Karpas-422 (cell line): Measurements from ENCODE around the gene B4GALT2. TPM values are rescaled to one million over a fixed set of nuclear protein-coding genes. Genes with fewer than 3 reads are reported as not detected.
A peak's percentile ranks its signal among the peaks of the same experiment; 100 is the strongest.

ENCODE experiments used
- DNase-seq: peaks from one replicate; pipeline ENCODE4 v3.0.0-alpha.2; 2015
- H2AFZ ChIP-seq: fragments of 200-600 bp; sonication (generic); 2 replicates; pipeline ENCODE4 v1.6.1; 2014; ENCODE audit warnings: antibody characterized with exemption, low read length, mixed read lengths
- H3K27ac ChIP-seq: fragments of 200-600 bp; sonication (generic); 2 replicates; pipeline ENCODE4 v1.5.1; 2014; ENCODE audit warnings: mild to moderate bottlenecking, low read length, moderate library complexity
- H3K27me3 ChIP-seq: fragments of 200-600 bp; sonication (generic); 2 replicates; pipeline ENCODE4 v1.6.1; 2014; ENCODE audit warnings: low read length, mixed read lengths
- H3K36me3 ChIP-seq: fragments of 200-600 bp; sonication (generic); 2 replicates; pipeline ENCODE4 v1.6.1; 2014; ENCODE audit warnings: low read length, mixed read lengths; ENCODE audit not compliant: insufficient read depth
- H3K4me1 ChIP-seq: fragments of 200-600 bp; sonication (generic); 2 replicates; pipeline ENCODE4 v1.6.1; 2014; ENCODE audit warnings: mild to moderate bottlenecking, low read length, mixed read lengths
- H3K4me2 ChIP-seq: fragments of 200-600 bp; sonication (generic); 2 replicates; pipeline ENCODE4 v1.6.1; 2014; ENCODE audit warnings: low read length, low read depth, mild to moderate bottlenecking; ENCODE audit not compliant: poor library complexity, severe bottlenecking
- H3K4me3 ChIP-seq: fragments of 200-600 bp; sonication (generic); 2 replicates; pipeline ENCODE4 v1.5.1; 2014; ENCODE audit warnings: mild to moderate bottlenecking, antibody characterized with exemption, low read length, mixed read lengths
- H3K79me2 ChIP-seq: fragments of 200-600 bp; sonication (generic); 2 replicates; pipeline ENCODE4 v1.6.1; 2014; ENCODE audit warnings: mild to moderate bottlenecking, low read length, mixed read lengths
- H3K9ac ChIP-seq: fragments of 200-600 bp; sonication (generic); 2 replicates; pipeline ENCODE4 v1.6.0; 2014; ENCODE audit warnings: low read length
- H3K9me2 ChIP-seq: fragments of 200-600 bp; sonication (generic), shearing (Covaris generic); replicated peaks from 2 replicates; pipeline ENCODE4 v1.6.0; 2014; ENCODE audit warnings: mild to moderate bottlenecking, low read length, moderate library complexity; ENCODE audit not compliant: insufficient read depth
- H3K9me3 ChIP-seq: fragments of 300-700, 200-600 bp; sonication (generic); 2 replicates; pipeline ENCODE4 v1.6.1; 2014; ENCODE audit warnings: low read length, mixed read lengths
- H4K20me1 ChIP-seq: fragments of 200-600 bp; sonication (generic); 2 replicates; pipeline ENCODE4 v1.6.1; 2014; ENCODE audit warnings: mild to moderate bottlenecking, antibody characterized with exemption, low read length, low read depth; ENCODE audit not compliant: insufficient read depth
- total RNA-seq: library from RNA; depleted of rRNA; stranded (reverse); fragments of >200 nt; shearing (Covaris generic); gene quantifications from 2 replicates; pipeline ENCODE4 v1.2.3, GENCODE V29; 2014; ENCODE audit warnings: low replicate concordance

B4GALT2 gene
- total RNA-seq, 1 experiment from 2014 or later: 42.9 TPM

- Histone ChIP-seq H4K20me1 (peaks cover 15% of the 10 kb centered on the region), H2AFZ (no peak overlapping the region), H3K4me2 (peak overlapping the region; percentile 85), H3K9me3 (no peaks in the 10 kb centered on the region), H3K27ac (peak overlapping the region; percentile 81), H3K9me2 (no peaks in the 10 kb centered on the region), H3K9ac (peak overlapping the region; percentile 100), H3K79me2 (peaks cover 65% of the 10 kb centered on the region), H3K4me1 (peaks cover 60% of the 10 kb centered on the region), H3K4me3 (peak overlapping the region; percentile 92), H3K27me3 (no peaks in the 10 kb centered on the region), H3K36me3 (peaks cover 28% of the 10 kb centered on the region; the same call in 1 of the 2 replicates)
- DNase-seq: no peak
Observed at GRCh38 chr1:43976045-43976444, 3.0 kb upstream of the B4GALT2 start.

- H3K4me2 ChIP-seq: peak overlapping the region; percentile 85
- H3K27me3 ChIP-seq: no peaks in the 10 kb centered on the region
- H3K79me2 ChIP-seq: peaks cover 65% of the 10 kb centered on the region
Observed at GRCh38 chr1:43976890-43977289, 2.1 kb upstream of the B4GALT2 start.

GRCh38 chr1:43977376-43978263 lies 1.4 kb upstream of the B4GALT2 start:
- no peak overlapping the region for H3K27ac ChIP-seq
- peaks cover 71% of the 10 kb centered on the region for H3K79me2 ChIP-seq
- no peak overlapping the region for H2AFZ ChIP-seq
- peak overlapping the region; percentile 85 for H3K4me2 ChIP-seq
- no peaks in the 10 kb centered on the region for H3K27me3 ChIP-seq
- H3K36me3 ChIP-seq: peaks cover 19% of the 10 kb centered on the region; the same call in 1 of the 2 replicates
- H4K20me1 ChIP-seq: peaks cover 15% of the 10 kb centered on the region
- H3K9me2 ChIP-seq: no peaks in the 10 kb centered on the region
- no peak for DNase-seq
- peaks cover 63% of the 10 kb centered on the region for H3K4me1 ChIP-seq
- H3K9ac ChIP-seq: peak overlapping the region; percentile 100
- no peaks in the 10 kb centered on the region for H3K9me3 ChIP-seq
- peak overlapping the region; percentile 92 for H3K4me3 ChIP-seq

More at GRCh38 chr1:43976890-43977289, 2.1 kb upstream of the B4GALT2 start:
- DNase-seq: no peak
- Histone ChIP-seq H4K20me1 (peaks cover 15% of the 10 kb centered on the region), H3K9me3 (no peaks in the 10 kb centered on the region), H3K27ac (0 out of 2 replicates have a peak overlapping the region, but pooled peaks have one; percentile 81), H3K4me3 (peak overlapping the region; percentile 92), H3K9me2 (no peaks in the 10 kb centered on the region), H3K9ac (peak overlapping the region; percentile 100), H3K36me3 (peaks cover 24% of the 10 kb centered on the region; the same call in 1 of the 2 replicates), H3K4me1 (peaks cover 63% of the 10 kb centered on the region), H2AFZ (no peak overlapping the region)

GRCh38 chr1:43978264-43978550 lies 803 bp upstream of the B4GALT2 start:
- Histone ChIP-seq H3K9me2 (no peaks in the 10 kb centered on the region), H3K4me1 (peaks cover 63% of the 10 kb centered on the region), H3K27me3 (no peaks in the 10 kb centered on the region), H3K9ac (peak overlapping the region; percentile 100), H3K27ac (peak overlapping the region; percentile 30; the same call in 1 of the 2 replicates), H3K36me3 (peaks cover 15% of the 10 kb centered on the region; the same call in 1 of the 2 replicates), H4K20me1 (peaks cover 15% of the 10 kb centered on the region), H3K4me3 (peak overlapping the region; percentile 87), H2AFZ (no peak overlapping the region), H3K79me2 (peaks cover 77% of the 10 kb centered on the region), H3K9me3 (no peaks in the 10 kb centered on the region), H3K4me2 (peak overlapping the region; percentile 85)
- no peak for DNase-seq

GRCh38 chr1:43979261-43979527 lies 184 bp downstream of the B4GALT2 start:
- peak overlapping the region; percentile 79 for H3K4me3 ChIP-seq
- H4K20me1 ChIP-seq: peaks cover 15% of the 10 kb centered on the region
- no peak overlapping the region for H2AFZ ChIP-seq
- peaks cover 13% of the 10 kb centered on the region; the same call in 1 of the 2 replicates for H3K36me3 ChIP-seq
- peaks cover 80% of the 10 kb centered on the region for H3K79me2 ChIP-seq
- H3K4me1 ChIP-seq: peaks cover 53% of the 10 kb centered on the region
- peak overlapping the region; percentile 51; the same call in 1 of the 2 replicates for H3K27ac ChIP-seq
- DNase-seq: no peak
- H3K27me3 ChIP-seq: no peaks in the 10 kb centered on the region
- H3K9ac ChIP-seq: peak overlapping the region; percentile 83
- no peaks in the 10 kb centered on the region for H3K9me2 ChIP-seq
- no peaks in the 10 kb centered on the region for H3K9me3 ChIP-seq
- peak overlapping the region; percentile 94 for H3K4me2 ChIP-seq

GRCh38 chr1:43979528-43980254 lies 681 bp downstream of the B4GALT2 start:
- H2AFZ ChIP-seq: no peak overlapping the region
- peak; percentile 89 for DNase-seq
- peaks cover 13% of the 10 kb centered on the region; the same call in 1 of the 2 replicates for H3K36me3 ChIP-seq
- H3K4me1 ChIP-seq: peaks cover 51% of the 10 kb centered on the region
- H3K27ac ChIP-seq: peak overlapping the region; percentile 51; the same call in 1 of the 2 replicates
- H3K4me2 ChIP-seq: peak overlapping the region; percentile 94
- H3K27me3 ChIP-seq: no peaks in the 10 kb centered on the region
- peak overlapping the region; percentile 83 for H3K9ac ChIP-seq
- no peaks in the 10 kb centered on the region for H3K9me2 ChIP-seq
- H3K4me3 ChIP-seq: peak overlapping the region; percentile 79
- H3K79me2 ChIP-seq: peaks cover 80% of the 10 kb centered on the region
- no peaks in the 10 kb centered on the region for H3K9me3 ChIP-seq
- H4K20me1 ChIP-seq: peaks cover 15% of the 10 kb centered on the region

GRCh38 chr1:43980255-43981134 lies 1.5 kb downstream of the B4GALT2 start:
- Histone ChIP-seq H3K79me2 (peaks cover 72% of the 10 kb centered on the region), H3K9ac (peak overlapping the region; percentile 83), H3K4me1 (peaks cover 51% of the 10 kb centered on the region), H2AFZ (no peak overlapping the region), H3K4me2 (peak overlapping the region; percentile 94), H3K4me3 (peak overlapping the region; percentile 79), H3K27ac (peak overlapping the region; percentile 51; the same call in 1 of the 2 replicates), H3K36me3 (peaks cover 13% of the 10 kb centered on the region; the same call in 1 of the 2 replicates), H3K9me2 (no peaks in the 10 kb centered on the region), H3K9me3 (no peaks in the 10 kb centered on the region), H3K27me3 (no peaks in the 10 kb centered on the region), H4K20me1 (peaks cover 12% of the 10 kb centered on the region)
- no peak for DNase-seq
